CD4-positive, alpha-beta T cell treated with Interferon alpha-2 for 1 hour (primary cell): Measurements from ENCODE around the gene EPS8L2.

Source experiments
- DNase-seq, 2 donors: peaks; one replicate each; pipeline ENCODE4 v3.0.0-alpha.2; 2020 to 2022

Gene EPS8L2

DNA sequence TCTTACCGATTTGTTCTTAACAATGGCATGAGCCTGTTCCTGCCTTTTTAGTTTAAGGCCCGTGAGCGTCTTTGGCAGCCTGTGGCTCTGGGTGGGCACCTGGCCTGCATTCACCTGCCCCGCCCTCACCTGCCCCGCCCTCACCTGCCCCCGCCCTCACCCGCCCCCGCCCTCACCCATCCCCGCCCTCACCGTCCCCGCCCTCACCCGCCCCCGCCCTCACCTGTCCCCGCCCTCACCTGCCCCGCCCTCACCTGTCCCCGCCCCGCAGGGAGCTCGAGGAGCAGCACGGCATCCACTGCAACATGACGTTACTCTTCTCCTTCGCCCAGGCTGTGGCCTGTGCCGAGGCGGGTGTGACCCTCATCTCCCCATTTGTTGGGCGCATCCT is 57.0 kb downstream of the EPS8L2 start:
- DNase-seq, result no peak

DNA sequence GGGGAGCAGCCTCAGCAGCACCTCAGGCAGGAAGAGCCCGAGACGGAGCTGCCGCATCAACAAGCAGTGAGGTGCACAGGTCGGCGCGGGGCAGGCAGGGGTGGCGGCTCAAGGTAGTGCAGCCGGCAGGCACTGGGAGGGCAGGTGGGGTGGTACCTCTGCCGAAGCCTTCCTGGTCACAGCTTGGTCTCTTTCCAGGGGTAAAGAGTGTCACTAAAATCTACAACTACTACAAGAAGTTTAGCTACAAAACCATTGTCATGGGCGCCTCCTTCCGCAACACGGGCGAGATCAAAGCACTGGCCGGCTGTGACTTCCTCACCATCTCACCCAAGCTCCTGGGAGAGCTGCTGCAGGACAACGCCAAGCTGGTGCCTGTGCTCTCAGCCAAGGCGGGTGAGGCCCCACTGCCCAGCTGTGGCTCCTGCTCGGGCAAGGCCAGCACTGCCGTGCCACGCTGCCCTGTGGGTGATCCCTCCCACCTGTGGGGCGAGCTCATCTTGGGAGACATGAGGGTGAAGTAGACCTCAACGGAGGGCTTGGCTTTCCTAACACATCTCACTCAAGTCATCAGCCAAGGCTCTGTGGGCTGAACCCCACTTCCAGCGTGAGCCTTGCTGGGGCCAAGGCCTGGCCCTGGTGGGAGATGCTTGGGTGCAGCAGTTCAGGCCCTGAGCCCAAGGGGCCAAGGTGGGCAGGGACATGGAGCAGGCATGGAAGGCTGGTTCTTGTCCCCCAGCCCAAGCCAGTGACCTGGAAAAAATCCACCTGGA is 57.7 kb downstream of the EPS8L2 start:
- DNase-seq, result no peak

DNA sequence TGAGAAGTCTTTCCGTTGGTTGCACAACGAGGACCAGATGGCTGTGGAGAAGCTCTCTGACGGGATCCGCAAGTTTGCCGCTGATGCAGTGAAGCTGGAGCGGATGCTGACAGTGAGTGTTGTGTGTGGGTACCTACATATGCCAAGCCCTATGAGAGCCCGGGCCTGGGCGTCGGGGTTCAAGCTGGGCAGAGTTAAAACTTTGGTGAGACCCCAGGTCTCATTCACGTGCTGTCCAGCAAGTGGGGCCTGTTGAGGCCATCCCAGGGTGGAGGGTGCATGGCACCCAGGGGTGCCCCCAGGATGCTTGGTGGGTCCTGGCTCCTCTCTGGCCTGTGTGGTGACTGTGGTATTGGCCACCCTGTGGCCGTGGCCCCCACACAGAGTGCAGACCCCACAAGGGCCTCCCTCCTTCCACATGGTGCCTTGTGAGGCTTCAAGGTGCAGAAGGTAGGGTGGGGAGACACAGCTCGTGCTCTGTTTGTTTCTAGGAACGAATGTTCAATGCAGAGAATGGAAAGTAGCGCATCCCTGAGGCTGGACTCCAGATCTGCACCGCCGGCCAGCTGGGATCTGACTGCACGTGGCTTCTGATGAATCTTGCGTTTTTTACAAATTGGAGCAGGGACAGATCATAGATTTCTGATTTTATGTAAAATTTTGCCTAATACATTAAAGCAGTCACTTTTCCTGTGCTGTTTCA is 58.4 kb downstream of the EPS8L2 start:
- DNase-seq, result no peak

DNA sequence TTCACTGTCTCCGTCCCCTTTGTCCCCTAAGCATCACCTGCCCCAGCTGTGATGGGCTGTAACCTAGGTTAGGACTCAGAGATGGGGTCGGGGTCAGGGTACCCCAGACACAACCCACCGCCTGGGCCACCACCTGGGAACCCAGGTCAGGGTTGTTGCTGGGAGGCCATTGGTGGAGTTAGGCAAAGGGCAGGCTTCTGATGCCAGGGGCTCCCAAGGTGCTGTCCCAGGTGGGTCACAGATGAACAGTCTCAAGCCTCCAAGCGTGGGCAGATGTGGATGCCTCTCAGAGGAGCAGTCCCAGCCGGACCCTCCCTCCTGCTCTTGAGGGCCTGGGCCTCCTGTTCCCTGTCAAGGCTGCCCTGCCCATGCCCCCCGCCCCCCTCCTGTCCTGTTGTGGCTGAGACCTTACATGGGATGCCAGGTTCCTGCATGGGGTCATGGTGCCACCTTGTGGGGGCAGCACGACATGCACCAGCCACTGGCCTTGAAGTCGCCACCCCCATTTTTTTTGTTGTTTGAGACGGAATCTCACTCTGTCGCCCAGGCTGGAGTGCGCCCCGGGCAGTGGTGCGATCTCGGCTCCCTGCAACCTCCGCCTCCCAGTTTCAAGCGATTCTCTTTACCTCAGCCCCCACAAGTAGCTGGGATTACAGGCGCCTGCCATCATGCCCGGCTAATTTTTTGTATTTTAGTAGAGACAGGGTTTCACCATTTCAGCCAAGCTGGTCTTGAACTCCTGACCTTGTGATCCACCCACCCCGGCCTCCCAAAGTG is 59.2 kb downstream of the EPS8L2 start:
- DNase-seq, result peak; percentile 73 to 79

DNA sequence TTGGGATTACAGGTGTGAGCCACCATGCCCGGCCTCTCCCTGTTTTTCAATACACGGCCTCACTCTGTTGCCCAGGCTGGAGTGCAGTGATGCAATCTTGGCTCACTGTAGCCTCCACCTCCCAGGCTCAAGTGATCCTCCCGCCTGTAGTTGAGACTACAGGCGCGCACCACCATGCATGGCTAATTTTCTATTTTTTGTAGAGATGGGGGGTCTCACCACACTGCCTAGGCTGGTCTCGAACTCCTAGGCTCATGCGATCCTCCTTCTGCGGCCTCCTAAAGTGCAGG is 59.7 kb downstream of the EPS8L2 start:
- no peak for DNase-seq

DNA sequence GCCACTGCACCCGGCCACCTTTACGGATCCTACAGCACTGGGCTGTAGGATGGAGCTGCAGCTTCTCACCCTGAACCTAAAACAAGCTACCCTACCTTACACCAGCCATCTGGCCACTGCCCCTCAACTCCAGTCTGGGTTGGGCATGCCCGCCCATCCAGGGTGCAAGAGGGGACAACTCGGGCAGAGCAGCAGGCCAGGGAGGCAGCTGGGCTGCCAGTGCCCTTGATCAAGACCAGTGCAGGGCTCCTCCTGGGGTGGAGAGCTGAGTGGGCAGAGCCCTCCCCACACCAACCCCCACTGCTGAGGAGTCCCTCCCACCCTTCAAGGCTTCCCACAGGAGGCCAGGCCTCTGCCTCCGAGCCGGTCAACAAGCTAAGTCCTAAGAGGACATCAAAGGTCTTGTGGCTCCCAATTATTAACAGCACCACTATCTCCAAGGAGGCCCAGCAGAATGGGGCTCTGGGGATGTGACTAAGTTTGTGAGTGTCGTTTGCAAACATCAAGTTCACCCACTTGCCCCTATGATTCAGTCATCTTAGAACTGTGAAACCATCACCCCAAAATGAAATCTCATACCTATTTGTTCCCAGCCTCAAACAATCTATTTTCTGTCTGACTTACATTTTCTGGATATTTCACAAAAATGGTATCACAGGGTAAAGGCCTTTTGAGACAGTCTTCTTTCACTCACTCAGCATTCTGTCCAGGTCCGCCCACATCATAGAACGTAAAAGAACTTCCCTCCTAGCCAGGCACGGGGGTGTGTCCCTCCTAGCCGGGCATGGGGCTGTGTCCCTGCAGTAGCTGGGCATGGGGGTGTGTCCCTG is 60.3 kb downstream of the EPS8L2 start:
- DNase-seq, result no peak

DNA sequence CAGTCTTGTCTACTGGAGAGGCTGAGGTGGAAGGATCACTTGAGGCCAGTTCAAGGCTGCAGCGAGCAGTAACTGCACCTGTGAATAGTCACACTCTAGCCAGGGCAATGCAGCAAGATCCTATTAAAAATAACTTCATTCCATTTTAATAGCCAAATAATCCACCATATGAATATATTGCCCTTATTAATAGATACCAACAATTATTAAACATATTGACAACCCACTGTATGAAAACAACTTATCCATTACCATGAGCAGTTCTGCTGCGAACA is 60.8 kb downstream of the EPS8L2 start:
- DNase-seq, result no peak

DNA sequence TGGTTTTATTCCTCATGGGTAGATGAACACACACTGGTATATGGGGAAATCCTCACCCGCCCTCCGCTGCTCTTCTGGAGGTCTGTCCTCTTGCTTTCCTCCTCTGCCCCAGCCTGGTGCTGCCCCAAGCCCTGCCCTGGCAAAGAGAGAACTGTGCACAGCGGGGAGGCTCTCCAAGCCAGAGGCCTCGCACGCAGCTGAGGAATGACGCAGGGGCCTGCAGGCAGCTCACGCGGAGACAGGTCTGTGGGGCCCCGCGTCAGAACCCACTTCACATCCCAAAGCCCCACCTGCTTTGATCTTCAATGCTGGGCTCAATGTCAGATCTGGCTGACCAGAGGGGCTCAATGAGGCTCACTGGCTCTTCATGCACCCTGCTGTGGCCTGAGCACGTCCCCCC is 61.2 kb downstream of the EPS8L2 start:
- no peak for DNase-seq

DNA sequence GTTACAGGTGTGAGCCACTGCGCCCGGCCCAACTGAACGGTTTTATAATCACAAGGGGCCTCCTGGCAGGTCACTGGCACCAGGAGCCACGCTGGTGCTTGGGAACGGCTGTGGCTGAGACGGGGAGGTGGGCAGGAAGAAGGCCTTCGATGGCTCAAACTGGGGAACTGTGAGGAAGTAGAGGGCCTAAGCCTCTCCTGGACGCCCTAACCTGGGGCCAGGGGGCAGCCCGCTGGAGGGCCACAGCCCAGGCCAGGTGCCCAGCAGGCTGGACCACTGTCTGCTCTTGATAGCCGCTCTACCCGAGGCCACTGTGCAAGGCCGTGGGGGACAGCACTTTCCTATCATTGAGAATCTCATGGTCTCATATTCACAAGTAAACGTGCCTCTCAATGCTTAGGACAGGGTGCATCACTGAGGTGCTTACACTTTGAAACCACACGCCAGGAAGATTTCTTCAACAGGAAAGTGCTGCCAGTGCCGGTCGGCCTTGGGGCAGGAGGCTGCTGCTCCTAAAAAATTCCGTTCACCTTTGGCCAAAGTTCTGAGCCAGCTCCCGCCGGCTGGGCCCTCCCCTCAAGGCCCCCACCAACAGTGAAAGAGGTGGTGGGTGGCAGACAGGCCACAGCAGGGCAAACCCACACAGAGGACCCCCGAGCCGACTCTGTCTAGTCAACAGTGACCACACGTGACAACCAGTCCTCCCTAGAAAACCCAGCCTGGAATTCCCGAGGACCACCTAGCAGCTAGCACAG is 64.0 kb downstream of the EPS8L2 start:
- DNase-seq, result no peak

DNA sequence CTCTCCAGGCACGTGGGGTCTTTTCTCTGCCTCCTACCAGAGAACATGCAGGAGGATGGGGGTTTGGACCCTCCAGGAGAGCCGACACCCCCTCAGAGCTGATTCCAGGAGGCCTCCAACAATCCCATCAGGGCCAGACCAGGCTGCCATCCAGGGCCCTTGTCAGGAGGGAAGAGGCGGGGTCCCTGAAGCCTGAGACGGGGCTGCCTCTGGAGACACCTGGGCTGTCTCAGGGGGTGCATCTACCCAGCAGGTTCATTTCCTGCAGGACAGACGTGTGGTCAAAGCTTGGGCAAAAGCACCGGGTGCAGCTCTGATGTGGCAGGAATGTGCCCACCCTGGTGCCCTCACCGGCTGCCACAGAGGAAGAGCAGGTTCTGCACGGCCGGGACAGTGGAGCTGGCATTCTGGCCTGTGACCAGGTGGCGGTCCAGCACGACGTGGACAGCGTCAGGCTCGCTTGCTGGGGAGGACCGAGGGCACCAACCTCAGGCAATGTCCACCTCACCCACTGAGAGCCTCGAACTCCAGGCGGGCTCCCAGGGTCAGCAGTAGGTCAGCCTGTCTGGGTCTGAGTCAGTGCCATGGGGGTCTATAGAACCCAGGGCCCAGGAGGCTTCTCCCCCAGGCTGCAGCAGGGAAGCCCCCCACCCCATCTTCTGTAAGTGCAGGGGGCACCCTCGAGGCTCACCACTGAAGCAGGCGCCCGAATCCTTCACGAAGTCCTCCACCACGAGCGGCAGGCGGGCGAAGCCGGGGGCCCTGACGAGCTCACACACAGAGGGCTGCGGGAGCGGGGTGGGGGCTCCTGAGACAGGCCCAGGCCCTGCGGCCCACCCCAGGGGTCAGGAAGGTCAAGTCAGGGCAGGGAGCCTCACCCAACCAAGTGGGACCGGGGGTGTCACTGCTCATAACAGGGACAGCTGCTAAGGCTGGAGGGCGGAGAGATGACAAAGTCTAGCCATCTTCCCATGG is 64.9 kb downstream of the EPS8L2 start:
- DNase-seq, result no peak

DNA sequence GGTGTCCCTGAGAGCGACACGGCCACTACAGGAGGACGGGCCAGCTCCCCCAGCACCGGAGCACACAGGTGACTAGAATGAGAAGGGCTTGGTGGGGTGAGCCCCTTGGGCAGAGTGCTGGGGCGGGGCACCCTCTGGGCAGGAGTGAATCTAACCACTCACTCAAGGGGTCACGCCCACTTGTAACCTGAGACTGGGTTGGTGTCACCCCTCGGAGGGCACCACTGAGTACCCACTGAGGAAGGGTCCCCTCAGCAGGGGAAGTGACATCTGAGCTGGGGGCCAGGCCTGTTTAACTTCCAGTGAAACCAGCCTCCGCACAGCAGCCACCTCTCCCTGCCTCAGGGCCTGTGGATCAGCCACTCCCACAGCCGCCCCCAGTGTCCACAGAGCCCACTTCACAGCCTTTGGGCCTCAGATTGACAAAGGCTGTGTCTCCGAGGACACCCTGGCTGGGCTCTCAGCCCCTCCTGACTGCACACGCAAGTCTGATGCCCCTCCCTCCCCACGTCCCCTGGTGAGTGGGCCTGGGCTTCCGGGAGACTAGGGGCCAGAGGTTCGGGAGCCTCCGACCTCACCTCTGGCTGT is 65.7 kb downstream of the EPS8L2 start:
- DNase-seq, result no peak

DNA sequence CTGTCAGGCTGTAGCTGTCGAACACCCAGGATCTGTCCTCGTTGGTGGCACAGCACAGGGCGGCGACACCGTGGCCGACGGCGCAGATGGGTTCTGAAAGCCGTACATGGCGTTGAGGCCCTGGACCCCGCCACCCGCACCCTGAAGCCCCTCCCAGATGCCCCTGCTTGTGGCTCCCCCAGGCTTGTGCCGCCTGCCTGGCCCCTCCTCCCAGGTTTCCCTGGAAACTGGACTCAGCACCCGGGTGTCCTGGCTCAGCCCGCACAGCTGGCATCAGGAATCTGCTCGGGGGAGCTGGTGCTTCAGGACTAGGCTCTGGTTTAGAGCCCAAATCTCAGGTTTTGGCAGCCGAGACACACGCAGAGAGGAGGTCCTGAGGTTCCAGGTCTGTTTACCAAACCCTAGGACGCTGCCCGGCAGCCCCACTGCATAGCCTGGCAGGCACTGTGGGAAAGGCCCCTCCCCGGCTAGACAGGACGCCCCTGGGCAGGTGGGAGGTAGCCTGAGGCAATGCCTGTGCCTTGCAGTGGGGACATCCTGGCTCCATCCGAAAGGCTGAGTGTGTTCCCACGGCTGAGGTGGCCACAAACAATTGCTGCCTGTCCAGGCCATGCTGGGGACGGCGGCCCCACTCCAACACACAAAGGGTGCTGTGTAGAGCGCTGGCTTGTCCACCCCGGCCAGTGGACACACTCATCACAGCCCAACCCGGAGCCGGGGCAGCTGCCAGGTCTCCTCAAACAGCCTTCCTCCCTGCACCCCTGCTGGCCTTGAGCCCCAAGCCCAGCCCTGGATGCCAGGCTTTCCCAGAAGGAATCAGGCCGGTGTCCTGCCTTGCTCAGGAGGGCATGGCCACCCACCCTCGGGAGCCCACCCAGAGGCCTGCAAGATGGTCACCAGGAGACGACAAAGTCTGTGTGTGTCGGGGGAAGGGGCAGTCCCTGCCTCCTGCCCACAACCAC is 66.7 kb downstream of the EPS8L2 start:
- DNase-seq, result no peak

DNA sequence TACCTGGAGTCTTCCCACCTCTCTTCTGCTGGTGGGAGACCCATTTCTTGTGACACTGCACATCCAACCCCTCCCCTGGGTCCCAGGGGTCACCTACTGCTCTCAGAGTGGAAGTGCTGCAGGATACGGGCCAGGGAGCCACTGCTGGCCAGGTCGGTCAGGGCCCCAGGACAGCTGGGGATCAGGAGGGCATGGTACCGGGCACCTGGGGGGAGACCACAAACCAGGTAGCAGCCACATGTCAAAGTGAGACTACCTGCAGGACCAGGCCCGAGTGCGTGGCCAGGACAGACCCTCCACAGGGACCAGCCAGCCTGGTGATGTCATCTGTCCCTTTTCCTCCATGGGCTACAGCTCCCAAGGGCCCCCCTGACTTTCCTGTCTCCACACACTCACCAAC is 67.4 kb downstream of the EPS8L2 start:
- no peak for DNase-seq

DNA sequence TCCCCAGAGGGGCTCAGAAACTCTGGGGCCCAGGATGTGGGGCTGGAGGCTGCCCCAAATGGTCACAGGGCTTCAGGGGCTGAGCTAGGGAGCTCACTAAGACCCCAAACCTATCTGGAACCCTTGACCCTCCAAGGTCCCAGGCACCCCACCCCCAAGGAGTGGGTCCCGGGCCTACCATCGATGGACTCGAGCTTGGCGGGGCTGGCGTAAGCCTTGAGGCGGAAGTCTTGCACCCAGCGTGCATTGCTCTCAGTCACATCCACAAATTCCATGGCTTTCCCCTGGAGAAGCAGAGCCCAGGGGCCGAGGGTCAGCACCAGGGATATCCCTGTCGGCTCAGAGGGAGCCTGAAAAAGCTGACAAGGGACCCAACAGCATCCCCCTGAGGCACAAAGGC is 67.8 kb downstream of the EPS8L2 start:
- no peak for DNase-seq

DNA sequence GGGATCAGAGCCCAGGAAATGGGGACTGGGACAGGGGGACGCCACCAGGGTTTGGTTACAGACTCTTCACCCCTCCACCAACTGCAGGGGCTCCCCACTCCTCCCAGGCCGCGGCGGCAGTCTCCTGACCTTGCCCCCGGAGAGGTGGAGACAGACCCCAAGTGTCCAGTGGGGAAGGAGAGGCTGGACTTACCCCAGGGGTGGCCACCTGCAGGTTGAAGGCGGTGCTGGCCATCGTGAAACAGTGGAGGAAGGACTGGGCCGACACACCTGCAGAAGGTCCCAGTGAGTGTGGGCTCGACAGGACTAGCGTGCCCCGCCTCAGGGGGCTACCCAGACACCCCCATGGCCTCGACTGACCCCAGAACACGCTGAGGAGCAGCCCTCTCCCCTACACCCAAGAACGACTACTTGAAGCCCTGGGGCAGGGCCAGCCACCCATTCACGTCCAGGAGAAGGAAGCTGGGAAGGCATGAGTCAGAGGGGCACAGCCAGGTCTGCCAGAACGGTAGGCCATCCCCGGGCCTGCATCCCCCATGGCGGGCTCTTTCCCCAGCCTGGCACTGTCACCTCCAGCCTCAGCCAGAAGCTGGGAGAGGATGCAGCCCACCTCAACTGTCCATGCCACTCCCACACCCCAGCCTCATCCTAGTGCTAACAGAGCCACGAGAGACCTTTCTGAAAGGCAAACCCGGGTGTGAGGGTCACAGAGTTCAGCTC is 69.0 kb downstream of the EPS8L2 start:
- no peak for DNase-seq

DNA sequence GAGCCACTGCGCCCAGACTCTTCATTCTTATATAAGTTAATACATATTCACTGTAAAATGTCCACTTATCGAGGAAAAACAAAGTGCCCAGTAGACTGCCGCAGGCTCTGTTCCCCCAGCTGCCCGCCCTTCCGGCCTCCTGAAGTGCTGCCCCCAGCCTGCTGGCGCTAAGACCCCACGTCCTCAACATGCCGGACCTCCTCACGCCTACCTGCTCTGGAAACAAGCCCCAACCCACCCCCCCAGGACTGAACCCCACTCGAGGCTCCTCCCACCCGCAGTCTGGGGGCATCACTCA is 70.2 kb downstream of the EPS8L2 start:
- no peak for DNase-seq

DNA sequence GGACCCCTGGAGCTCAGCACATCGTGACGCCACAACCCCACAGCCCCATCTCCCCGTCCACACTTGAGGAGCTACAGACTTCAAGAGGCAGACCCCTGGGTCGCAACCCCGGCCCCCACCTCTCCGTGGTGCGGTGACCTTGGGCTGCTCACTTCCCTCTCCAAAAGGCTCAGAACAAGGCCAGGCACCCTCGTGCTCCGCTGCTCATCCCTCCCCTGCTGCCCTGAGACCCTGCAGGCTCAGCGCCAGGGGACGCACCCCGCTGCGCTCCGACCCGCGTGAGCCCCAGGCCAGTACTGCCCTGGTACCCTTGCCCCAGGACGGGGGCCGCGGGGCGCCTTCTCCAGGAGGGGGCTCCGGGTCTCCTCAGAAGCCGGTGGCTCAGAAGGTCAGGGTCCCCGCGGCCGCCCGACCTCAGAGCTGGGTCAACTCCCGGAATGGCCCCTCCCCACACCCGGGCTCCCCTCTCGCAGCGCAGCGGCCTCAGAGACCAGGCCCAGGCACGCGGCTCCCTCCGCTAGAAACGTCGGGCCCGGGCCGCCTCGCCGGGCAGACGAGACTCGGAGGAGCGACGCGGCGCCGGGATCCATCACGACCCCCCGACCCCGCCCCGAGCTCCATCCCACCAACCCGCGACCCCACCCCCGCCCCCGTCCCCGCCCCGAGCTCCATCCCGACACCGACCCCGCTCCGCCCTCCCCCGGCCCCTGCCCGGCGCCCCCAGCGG is 70.7 kb downstream of the EPS8L2 start:
- DNase-seq, result no peak
